MM.1S (cell line): ENCODE data around the gene RELN.

Source experiments
- CTCF ChIP-seq: fragments of 300-600 bp; sonication (generic); IDR thresholded peaks from 2 replicates; pipeline ENCODE4 v1.5.1; 2016; ENCODE audit warnings: antibody characterized with exemption, low read length, mixed read lengths
- EZH2 ChIP-seq: fragments of 300-600 bp; sonication (generic); optimal IDR thresholded peaks from 2 replicates; pipeline ENCODE3; 2017; ENCODE audit warnings: low read depth, mild to moderate bottlenecking, antibody characterized with exemption, low read length, mixed read lengths
- EZH2phosphoT487 ChIP-seq: fragments of 300-600 bp; sonication (generic); IDR thresholded peaks from 2 replicates; pipeline ENCODE4 v1.6.1; 2018; ENCODE audit warnings: antibody characterized with exemption, low read length

- TF ChIP-seq CTCF = no peak
- no peak for TF ChIP-seq EZH2phosphoT487
- no peak for TF ChIP-seq EZH2
Measured at GRCh38 chr7:103928581-103928980, 60.9 kb downstream of the RELN start.
